ENCODE data around the gene IL36RN.

The IL36RN gene

DNA sequence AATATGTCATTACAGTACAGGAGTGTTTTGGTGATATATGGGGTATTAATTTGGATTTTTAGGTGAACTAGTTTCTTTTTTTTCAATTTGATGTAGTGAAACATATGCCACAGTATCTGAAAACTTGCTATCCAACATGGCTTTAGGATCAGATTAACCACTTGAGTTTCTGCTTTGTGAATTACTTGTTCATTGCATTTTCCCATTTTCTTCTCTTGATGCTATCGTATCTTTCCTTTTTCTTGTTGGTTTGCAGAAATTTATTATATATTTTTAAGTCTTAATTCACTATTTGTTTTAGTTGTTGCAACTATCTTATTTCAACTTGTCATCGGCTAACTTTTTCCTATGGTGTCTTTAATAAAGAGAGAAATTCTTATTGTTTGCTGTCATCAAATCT is 44.9 kb upstream of the IL36RN start:
- no peak for DNase-seq (ENCODE audit: low read depth in 2 of 2)
- TF ChIP-seq, protein P1, sequence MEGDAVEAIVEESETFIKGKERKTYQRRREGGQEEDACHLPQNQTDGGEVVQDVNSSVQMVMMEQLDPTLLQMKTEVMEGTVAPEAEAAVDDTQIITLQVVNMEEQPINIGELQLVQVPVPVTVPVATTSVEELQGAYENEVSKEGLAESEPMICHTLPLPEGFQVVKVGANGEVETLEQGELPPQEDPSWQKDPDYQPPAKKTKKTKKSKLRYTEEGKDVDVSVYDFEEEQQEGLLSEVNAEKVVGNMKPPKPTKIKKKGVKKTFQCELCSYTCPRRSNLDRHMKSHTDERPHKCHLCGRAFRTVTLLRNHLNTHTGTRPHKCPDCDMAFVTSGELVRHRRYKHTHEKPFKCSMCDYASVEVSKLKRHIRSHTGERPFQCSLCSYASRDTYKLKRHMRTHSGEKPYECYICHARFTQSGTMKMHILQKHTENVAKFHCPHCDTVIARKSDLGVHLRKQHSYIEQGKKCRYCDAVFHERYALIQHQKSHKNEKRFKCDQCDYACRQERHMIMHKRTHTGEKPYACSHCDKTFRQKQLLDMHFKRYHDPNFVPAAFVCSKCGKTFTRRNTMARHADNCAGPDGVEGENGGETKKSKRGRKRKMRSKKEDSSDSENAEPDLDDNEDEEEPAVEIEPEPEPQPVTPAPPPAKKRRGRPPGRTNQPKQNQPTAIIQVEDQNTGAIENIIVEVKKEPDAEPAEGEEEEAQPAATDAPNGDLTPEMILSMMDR (IDR thresholded peaks at IDR 0.05; ENCODE audit: low read depth, low read length): no peak
- H3K4me3 ChIP-seq (replicated peaks in 1 of 2; ENCODE audit: low read depth in 2 of 2, low read length in 2 of 2): no peak overlapping the region

DNA sequence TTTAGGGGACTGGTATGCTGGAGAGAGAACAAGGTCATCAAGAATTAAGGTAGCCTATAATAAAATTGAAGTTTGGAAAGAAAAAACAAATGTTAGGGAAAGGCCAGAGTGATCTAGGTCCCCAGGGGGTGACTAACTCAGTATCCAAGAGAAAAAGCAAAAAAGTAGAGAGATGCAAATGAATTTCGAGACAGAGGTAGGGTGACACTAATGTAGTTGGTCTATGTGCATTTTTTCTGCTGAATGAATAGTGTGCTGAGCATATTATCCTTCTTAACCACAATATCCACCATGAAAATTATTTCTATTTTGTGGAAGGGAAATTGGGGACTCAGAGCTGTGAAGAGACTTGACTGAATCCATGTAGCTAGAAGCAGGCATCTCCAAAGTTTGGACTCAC is 44.0 kb upstream of the IL36RN start:
- TF ChIP-seq, protein P1 (IDR thresholded peaks at IDR 0.05; ENCODE audit: low read depth, low read length): no peak
- H3K4me3 ChIP-seq (replicated peaks in 1 of 2; ENCODE audit: low read depth in 2 of 2, low read length in 2 of 2): no peak overlapping the region
- no peak for DNase-seq (ENCODE audit: low read depth in 2 of 2)

DNA sequence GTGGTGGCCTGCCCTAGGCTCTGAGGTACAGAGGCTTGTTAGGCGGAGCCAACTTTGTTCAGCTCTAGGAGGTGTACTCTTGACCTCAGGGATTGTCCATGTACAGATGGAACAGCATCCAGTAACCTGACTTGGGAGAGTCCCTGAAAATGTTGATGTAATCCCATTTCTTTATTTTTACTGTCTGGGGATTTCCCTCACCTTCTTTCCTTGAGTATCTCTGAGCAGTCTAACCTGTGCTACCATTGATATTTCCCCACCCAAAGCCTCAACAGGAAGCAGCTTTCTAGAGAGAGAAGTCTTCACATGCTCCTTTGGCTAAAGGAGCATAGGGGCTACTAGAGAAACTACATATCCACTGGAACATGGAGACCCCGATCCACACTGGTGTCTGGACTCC is 43.3 kb upstream of the IL36RN start:
- TF ChIP-seq, protein P1 (IDR thresholded peaks at IDR 0.05; ENCODE audit: low read depth, low read length): no peak
- no peak overlapping the region for H3K4me3 ChIP-seq (replicated peaks in 1 of 2; ENCODE audit: low read depth in 2 of 2, low read length in 2 of 2)
- DNase-seq (ENCODE audit: low read depth in 2 of 2): no peak

DNA sequence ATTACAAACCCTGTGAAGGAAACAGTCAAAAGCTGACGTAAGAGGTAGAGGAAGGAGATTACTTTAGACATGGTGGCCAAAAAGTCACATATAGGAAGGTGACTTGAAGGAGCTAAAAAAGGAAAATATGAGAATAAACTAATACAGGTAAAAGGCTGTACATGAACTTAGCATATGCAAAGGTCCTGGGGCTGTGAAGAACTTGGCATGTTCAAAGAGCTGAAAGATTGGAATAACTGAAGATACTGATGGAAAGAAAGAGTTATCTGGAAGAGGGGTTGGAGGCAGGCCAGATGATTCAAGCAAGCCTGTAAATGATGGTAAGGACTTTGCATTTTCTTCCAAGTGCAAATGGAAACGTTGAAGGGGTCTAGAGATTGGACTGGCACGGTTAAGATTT is 40.5 kb upstream of the IL36RN start:
- no peak overlapping the region for H3K4me3 ChIP-seq (replicated peaks in 1 of 2; ENCODE audit: low read depth in 2 of 2, low read length in 2 of 2)
- TF ChIP-seq, protein P1 (IDR thresholded peaks at IDR 0.05; ENCODE audit: low read depth, low read length): no peak
- DNase-seq (ENCODE audit: low read depth in 2 of 2): no peak

DNA sequence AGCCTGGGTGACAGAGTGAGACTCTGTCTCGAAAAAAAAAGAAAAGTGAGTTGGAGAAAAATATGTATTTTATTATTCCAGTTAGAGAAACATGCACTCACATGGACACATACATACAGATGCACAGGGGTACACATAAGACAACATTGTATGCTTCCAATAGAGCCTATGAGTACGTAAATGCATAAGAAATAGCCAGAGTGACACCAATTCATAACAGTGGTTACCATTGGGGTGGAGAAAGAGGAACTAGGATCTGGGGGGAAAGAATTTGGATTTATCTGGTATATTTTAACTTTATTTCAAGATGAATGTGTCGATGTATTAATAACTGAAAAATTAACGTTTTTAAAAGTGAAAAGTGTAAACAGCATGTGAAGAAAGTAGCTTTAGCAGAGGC is 37.7 kb upstream of the IL36RN start:
- DNase-seq (ENCODE audit: low read depth in 2 of 2): no peak
- H3K4me3 ChIP-seq (replicated peaks in 1 of 2; ENCODE audit: low read depth in 2 of 2, low read length in 2 of 2): no peak overlapping the region
- TF ChIP-seq, protein P1 (IDR thresholded peaks at IDR 0.05; ENCODE audit: low read depth, low read length): no peak

DNA sequence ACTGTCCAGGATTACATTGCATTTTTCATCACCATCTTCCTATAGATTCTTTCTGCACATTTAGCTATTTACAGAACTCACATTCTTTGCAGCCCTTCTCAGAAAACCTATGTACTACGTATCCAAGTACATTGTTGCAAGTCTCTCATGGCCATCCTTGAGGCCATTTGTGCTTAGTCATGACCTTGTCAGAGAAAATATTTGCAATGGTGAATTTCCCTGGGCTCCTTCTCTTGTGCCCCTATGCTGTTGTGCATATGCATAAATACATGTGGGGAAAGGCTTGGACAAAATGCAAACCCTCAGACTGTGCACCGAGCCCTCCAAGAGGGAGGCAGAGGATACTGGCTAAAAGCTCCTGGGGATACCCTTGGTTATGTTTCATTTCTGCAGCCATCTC is 34.2 kb upstream of the IL36RN start:
- H3K4me3 ChIP-seq (replicated peaks in 1 of 2; ENCODE audit: low read depth in 2 of 2, low read length in 2 of 2): no peak overlapping the region
- TF ChIP-seq, protein P1 (IDR thresholded peaks at IDR 0.05; ENCODE audit: low read depth, low read length): no peak
- DNase-seq (ENCODE audit: low read depth in 2 of 2): no peak

DNA sequence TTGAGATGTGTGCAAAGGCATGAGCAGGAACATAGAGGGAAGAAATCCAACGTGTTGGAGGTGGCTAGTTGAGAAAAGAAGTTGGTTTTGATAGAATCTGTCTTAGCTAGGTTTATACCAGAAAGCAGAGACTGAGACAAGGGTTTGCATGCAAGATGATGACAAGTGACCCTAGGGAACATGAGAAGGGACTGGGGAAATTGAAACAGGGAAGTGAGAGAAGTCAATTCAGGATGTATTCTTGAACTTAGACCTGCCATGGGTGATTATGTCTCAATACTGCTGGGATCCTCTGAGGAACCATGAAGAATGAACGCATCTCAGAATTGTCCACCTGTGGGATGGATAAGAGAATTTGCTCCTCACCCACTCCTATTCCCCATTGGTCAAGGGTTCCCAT is 33.3 kb upstream of the IL36RN start:
- TF ChIP-seq, protein P1 (IDR thresholded peaks at IDR 0.05; ENCODE audit: low read depth, low read length): no peak
- H3K4me3 ChIP-seq (replicated peaks in 1 of 2; ENCODE audit: low read depth in 2 of 2, low read length in 2 of 2): no peak overlapping the region
- no peak for DNase-seq (ENCODE audit: low read depth in 2 of 2)
